ENCODE data around the gene GPR22. TPM values are rescaled to one million over a fixed set of nuclear protein-coding genes. Genes with fewer than 3 reads are reported as not detected.
A peak's percentile ranks its signal among the peaks of the same experiment; 100 is the strongest.

Gene GPR22
- total and polyA plus RNA-seq, 8 donors: 0.06 to 0.13 (median 0.10) TPM; not detected in 5

DNA sequence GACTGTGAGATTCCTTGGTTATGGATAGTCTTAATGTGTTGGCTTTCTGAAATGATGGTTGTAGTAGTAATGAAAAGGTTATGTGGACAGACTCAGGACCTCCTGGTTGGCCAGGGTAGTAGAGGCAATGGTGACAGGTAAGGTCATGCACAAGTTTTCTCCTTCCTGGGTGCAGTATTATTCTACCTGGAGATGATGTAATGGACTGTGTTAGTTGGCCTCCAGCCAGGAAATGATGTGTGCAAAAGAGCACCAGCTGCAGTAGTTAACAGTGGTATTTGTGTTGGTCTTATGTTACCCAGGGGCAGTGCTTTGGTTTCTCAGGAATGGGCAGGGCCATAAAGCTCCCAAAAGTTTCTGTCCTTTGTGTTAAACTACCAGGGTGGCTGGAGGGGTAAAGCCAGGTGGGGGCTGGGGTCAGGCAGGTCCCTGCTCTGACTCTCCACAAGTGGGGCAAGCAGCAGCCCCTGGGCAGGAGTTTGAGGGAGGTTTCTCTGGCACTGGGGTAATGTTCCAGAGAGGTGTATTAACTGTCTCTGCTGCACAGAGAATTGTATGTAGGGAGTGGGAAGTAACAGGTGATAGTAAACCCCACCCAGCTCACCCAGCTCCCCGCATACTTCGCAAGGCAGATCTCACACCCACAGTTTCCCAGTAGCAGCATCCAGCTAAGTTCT is 36.3 kb downstream of the GPR22 start:
- Histone ChIP-seq H3K4me1 (peaks cover 0 to 12% of the 10 kb centered on the region in 2 donors), H3K27me3 (no peaks in the 10 kb centered on the region), H3K36me3 (no peaks in the 10 kb centered on the region), H3K4me3 (no peak overlapping the region), H3K9me3 (no peaks in the 10 kb centered on the region), H3K27ac (no peak overlapping the region)
- TF ChIP-seq, protein P1, sequence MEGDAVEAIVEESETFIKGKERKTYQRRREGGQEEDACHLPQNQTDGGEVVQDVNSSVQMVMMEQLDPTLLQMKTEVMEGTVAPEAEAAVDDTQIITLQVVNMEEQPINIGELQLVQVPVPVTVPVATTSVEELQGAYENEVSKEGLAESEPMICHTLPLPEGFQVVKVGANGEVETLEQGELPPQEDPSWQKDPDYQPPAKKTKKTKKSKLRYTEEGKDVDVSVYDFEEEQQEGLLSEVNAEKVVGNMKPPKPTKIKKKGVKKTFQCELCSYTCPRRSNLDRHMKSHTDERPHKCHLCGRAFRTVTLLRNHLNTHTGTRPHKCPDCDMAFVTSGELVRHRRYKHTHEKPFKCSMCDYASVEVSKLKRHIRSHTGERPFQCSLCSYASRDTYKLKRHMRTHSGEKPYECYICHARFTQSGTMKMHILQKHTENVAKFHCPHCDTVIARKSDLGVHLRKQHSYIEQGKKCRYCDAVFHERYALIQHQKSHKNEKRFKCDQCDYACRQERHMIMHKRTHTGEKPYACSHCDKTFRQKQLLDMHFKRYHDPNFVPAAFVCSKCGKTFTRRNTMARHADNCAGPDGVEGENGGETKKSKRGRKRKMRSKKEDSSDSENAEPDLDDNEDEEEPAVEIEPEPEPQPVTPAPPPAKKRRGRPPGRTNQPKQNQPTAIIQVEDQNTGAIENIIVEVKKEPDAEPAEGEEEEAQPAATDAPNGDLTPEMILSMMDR (IDR thresholded peaks at IDR 0.05): no peak
- intact Hi-C loops (cut with DNase I): no loop called here
- ATAC-seq (peak; percentile 54), DNase-seq (peak in 1 of 4 donors; percentile 46)

DNA sequence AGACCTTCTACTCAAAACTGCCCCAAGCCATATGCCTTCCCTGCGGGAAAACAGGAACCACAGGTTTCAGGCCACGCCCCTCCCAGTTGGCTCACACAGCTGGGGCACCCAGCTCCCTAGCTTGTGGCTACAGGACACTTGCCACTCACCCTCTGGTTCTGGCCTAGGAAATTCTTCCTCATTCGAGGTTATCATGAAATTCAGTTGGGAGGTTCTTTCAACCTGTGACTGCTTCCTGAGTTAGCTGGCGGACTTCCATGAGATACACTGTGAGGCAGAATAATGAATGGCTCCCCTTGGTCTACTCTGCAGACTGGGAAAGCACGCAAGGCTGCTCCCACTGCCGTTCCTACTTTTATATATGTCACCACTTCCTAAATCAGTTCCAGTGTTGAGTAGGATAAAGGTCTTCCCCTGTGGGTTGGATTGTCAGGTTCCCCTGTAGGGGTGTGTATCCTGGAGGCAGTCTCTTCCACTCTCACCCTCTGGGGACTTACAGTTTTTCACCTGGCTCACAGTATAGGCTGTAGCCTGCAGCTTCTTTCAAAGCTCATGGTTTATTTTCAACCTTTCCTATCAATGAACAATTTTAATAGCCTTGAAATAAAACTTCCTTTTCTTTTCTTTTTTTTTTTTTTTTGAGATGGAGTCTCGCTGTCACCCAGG is 37.0 kb downstream of the GPR22 start:
- Histone ChIP-seq H3K4me1 (peaks cover 0 to 12% of the 10 kb centered on the region in 2 donors), H3K9me3 (no peaks in the 10 kb centered on the region), H3K27ac (peak overlapping the region in 1 of 2 donors; percentile 18), H3K36me3 (no peaks in the 10 kb centered on the region), H3K4me3 (no peak overlapping the region), H3K27me3 (no peaks in the 10 kb centered on the region)
- DNase-seq (peak in 3 of 4 donors; percentile 14 to 87 (median 68)), ATAC-seq (peak; percentile 98)
- TF ChIP-seq, protein P1 (IDR thresholded peaks at IDR 0.05): no peak
- intact Hi-C loops (cut with DNase I): no loop called here

Other genes with a start within 250 kb of the GPR22 start
- gene COG5, start 93.9 kb downstream of the GPR22 start, total RNA-seq: 10 to 100 TPM; 41.4 to 42.6 TPM
- gene COG5, start 93.9 kb downstream of the GPR22 start, polyA plus RNA-seq (ENCODE audit: insufficient read length in 6 of 6): 10 to 100 TPM; 26.9 to 34.0 (median 32.0) TPM
- gene DUS4L, start 93.9 kb downstream of the GPR22 start, total RNA-seq: 1 to 10 TPM; 4.3 to 5.5 TPM
- gene DUS4L, start 93.9 kb downstream of the GPR22 start, polyA plus RNA-seq (ENCODE audit: insufficient read length in 6 of 6): 10 to 100 TPM; 14.2 to 18.8 (median 17.1) TPM
- 10 to 100 TPM; 79.3 to 80.3 TPM for gene BCAP29, start 110.2 kb downstream of the GPR22 start, total RNA-seq
- 10 to 100 TPM; 42.8 to 57.7 (median 50.8) TPM for gene BCAP29, start 110.2 kb downstream of the GPR22 start, polyA plus RNA-seq (ENCODE audit: insufficient read length in 6 of 6)
- 1 to 10 TPM in 1 of 2 donors, under 1 TPM in 1; 0.82 to 1.7 TPM for gene SLC26A4, start 190.8 kb downstream of the GPR22 start, total RNA-seq
- gene SLC26A4, start 190.8 kb downstream of the GPR22 start, polyA plus RNA-seq (ENCODE audit: insufficient read length in 6 of 6): 1 to 10 TPM in 4 of 6 donors, under 1 TPM in 2; 0.83 to 2.5 (median 1.3) TPM

Measured in left lung (tissue), 10 donors.